H1 (cell line): ENCODE measurements around the gene MRPL52. TPM values are rescaled to one million over a fixed set of nuclear protein-coding genes. Genes with fewer than 3 reads are reported as not detected.

ENCODE experiments used
- CTCF ChIA-PET: fragments of 300-600 bp; sonication (Branson Sonifier 250); formaldehyde crosslinking; loops from one replicate; lab custom pipeline; 2021; ENCODE audit not compliant: partially characterized antibody; lab: Charles Lee
- POLR2A ChIA-PET: fragments of 300-600 bp; sonication (Branson Sonifier 250); formaldehyde crosslinking; loops from one replicate; lab custom pipeline; 2021; ENCODE audit warnings: inconsistent platforms; ENCODE audit not compliant: partially characterized antibody; lab: Charles Lee
- DNase-seq, 2 experiments: peaks; one replicate each; pipeline versions ENCODE4 v3.0.0 to v3.0.0-alpha.2; 2010 to 2022; ENCODE audit warnings: low spot score in 2 of 2, low read depth in 1 of 2, mixed read lengths in 1 of 2
- FAIRE-seq: peaks from 2 replicates; lab custom pipeline; 2011; peaks lifted over from hg19 to GRCh38; lab: Jason Lieb, UNC
- H2AFZ ChIP-seq: 2 replicates; pipeline ENCODE4 v1.8.1; 2012; ENCODE audit warnings: low read length, inconsistent platforms
- H2AK5ac ChIP-seq: 2 replicates; pipeline ENCODE4 v1.6.1; 2013; ENCODE audit warnings: low read depth, low read length
- H2BK120ac ChIP-seq: replicated peaks from 2 replicates; pipeline ENCODE3; 2013; ENCODE audit warnings: low read depth, low read length, inconsistent platforms
- H2BK12ac ChIP-seq: 2 replicates; pipeline ENCODE4 v1.6.1; 2013; ENCODE audit warnings: low read depth, low read length
- H2BK15ac ChIP-seq: 2 replicates; pipeline ENCODE4 v1.6.1; 2013; ENCODE audit warnings: low read length
- H2BK20ac ChIP-seq: 2 replicates; pipeline ENCODE4 v1.6.1; 2013; ENCODE audit warnings: low read length
- H2BK5ac ChIP-seq: 2 replicates; pipeline ENCODE4 v1.6.1; 2013; ENCODE audit warnings: low read depth, low read length
- H3K14ac ChIP-seq: 2 replicates; pipeline ENCODE4 v1.6.1; 2013; ENCODE audit warnings: inconsistent platforms; ENCODE audit not compliant: insufficient read length
- H3K18ac ChIP-seq: 2 replicates; pipeline ENCODE4 v1.6.1; 2013; ENCODE audit warnings: low read length; ENCODE audit errors: extremely low read depth
- H3K23ac ChIP-seq: 2 replicates; pipeline ENCODE4 v1.6.1; 2013; ENCODE audit warnings: inconsistent platforms; ENCODE audit not compliant: insufficient read length
- H3K23me2 ChIP-seq: 2 replicates; pipeline ENCODE4 v1.6.1; 2013; ENCODE audit warnings: low read depth, low read length
- H3K27ac ChIP-seq: 2 replicates; pipeline ENCODE4 v1.6.1; 2011; ENCODE audit warnings: low read depth, low read length, inconsistent platforms
- H3K27me3 ChIP-seq, 4 experiments: replicated peaks in 1 of 4; 1 replicate in 1 of 4; 2 replicates in 3 of 4; pipeline versions ENCODE4 v1.6.1 to v1.8.1; 2011 to 2013; ENCODE audit warnings: low read length in 3 of 4, mild to moderate bottlenecking in 3 of 4, inconsistent platforms in 2 of 4, mixed read lengths in 2 of 4, moderate library complexity in 1 of 4; ENCODE audit not compliant: control insufficient read depth in 3 of 4, insufficient read depth in 3 of 4; ENCODE audit errors: extremely low read depth in 1 of 4
- H3K36me3 ChIP-seq, 4 experiments: 2 replicates each; pipeline versions ENCODE4 v1.6.1 to v1.8.1; 2011 to 2013; ENCODE audit warnings: mild to moderate bottlenecking in 4 of 4, low read length in 3 of 4, moderate library complexity in 2 of 4, control low read depth in 1 of 4, inconsistent platforms in 1 of 4; ENCODE audit not compliant: insufficient read depth in 4 of 4, control insufficient read depth in 2 of 4
- H3K4ac ChIP-seq: replicated peaks from 2 replicates; pipeline ENCODE3; 2013; ENCODE audit warnings: low read length, low read depth, mixed read lengths, inconsistent platforms; ENCODE audit not compliant: insufficient read length
- H3K4me1 ChIP-seq, 4 experiments: replicated peaks in 1 of 4; 1 replicate in 1 of 4; 2 replicates in 3 of 4; pipeline versions ENCODE4 v1.6.1 to v1.8.1; 2011 to 2013; ENCODE audit warnings: low read length in 3 of 4, inconsistent platforms in 2 of 4, mixed read lengths in 1 of 4; ENCODE audit not compliant: insufficient read depth in 4 of 4, control insufficient read depth in 3 of 4
- H3K4me2 ChIP-seq, 2 experiments: 2 replicates each; pipeline versions ENCODE4 v1.6.1 to v1.8.1; 2011 to 2013; ENCODE audit warnings: low read depth in 2 of 2, low read length in 2 of 2, control low read depth in 1 of 2, inconsistent platforms in 1 of 2, mild to moderate bottlenecking in 1 of 2; ENCODE audit not compliant: insufficient read depth in 1 of 2
- H3K4me3 ChIP-seq, 4 experiments: fragments of 200-600, 300-600 bp in 1 of 4; sonication (generic), shearing (Covaris generic), sonication (Bioruptor Twin) in 1 of 4; 2 replicates each; pipeline versions ENCODE4 v1.5.1 to v1.8.1; 2011 to 2016; ENCODE audit warnings: low read length in 4 of 4, low read depth in 3 of 4, control low read depth in 2 of 4, inconsistent platforms in 2 of 4, mild to moderate bottlenecking in 2 of 4, mixed read lengths in 1 of 4, moderate library complexity in 1 of 4; ENCODE audit not compliant: insufficient read depth in 2 of 4; ENCODE audit errors: extremely low read depth in 1 of 4
- H3K56ac ChIP-seq: replicated peaks from 2 replicates; pipeline ENCODE3; 2013; ENCODE audit warnings: low read depth, mild to moderate bottlenecking, mixed read lengths, low read length, inconsistent platforms; ENCODE audit not compliant: insufficient read length
- H3K79me1 ChIP-seq: 2 replicates; pipeline ENCODE4 v1.6.1; 2013; ENCODE audit warnings: low read depth, low read length, control low read depth
- H3K79me2 ChIP-seq, 2 experiments: 2 replicates each; pipeline versions ENCODE4 v1.6.1 to v1.8.1; 2012 to 2013; ENCODE audit warnings: low read length in 2 of 2, mild to moderate bottlenecking in 2 of 2, inconsistent platforms in 1 of 2; ENCODE audit not compliant: insufficient read depth in 2 of 2, control insufficient read depth in 1 of 2
- H3K9ac ChIP-seq, 4 experiments: replicated peaks in 1 of 4; 1 replicate in 1 of 4; 2 replicates in 3 of 4; pipeline versions ENCODE4 v1.6.1 to v1.8.1; 2011 to 2013; ENCODE audit warnings: low read depth in 3 of 4, low read length in 3 of 4, control low read depth in 2 of 4, mild to moderate bottlenecking in 2 of 4, moderate library complexity in 2 of 4, inconsistent platforms in 1 of 4; ENCODE audit errors: extremely low read depth in 1 of 4
- H3K9me3 ChIP-seq, 2 experiments: 2 replicates each; pipeline versions ENCODE4 v1.6.1 to v1.8.1; 2012 to 2013; ENCODE audit warnings: mild to moderate bottlenecking in 2 of 2, moderate library complexity in 2 of 2, control low read depth in 1 of 2, inconsistent platforms in 1 of 2, low read depth in 1 of 2, low read length in 1 of 2, mixed read lengths in 1 of 2; ENCODE audit not compliant: insufficient read depth in 2 of 2
- H4K20me1 ChIP-seq, 2 experiments: replicated peaks in 1 of 2; 2 replicates each; pipeline versions ENCODE3 to v1.8.1; 2011 to 2013; ENCODE audit warnings: inconsistent platforms in 2 of 2, low read length in 2 of 2, mild to moderate bottlenecking in 1 of 2; ENCODE audit not compliant: insufficient read depth in 2 of 2, control insufficient read depth in 1 of 2
- H4K5ac ChIP-seq: 2 replicates; pipeline ENCODE4 v1.6.1; 2013; ENCODE audit warnings: low read length, low read depth, mixed read lengths, inconsistent platforms; ENCODE audit not compliant: insufficient read length
- H4K8ac ChIP-seq: 2 replicates; pipeline ENCODE4 v1.8.0; 2013; ENCODE audit warnings: mild to moderate bottlenecking, moderate library complexity, low read length, inconsistent platforms; ENCODE audit not compliant: insufficient read depth; ENCODE audit errors: extremely low read depth
- H4K91ac ChIP-seq: replicated peaks from 2 replicates; pipeline ENCODE3; 2013; ENCODE audit warnings: low read length, mixed read lengths, inconsistent platforms; ENCODE audit not compliant: insufficient read length
- ASH2L ChIP-seq: fragments of 200-600, 300-600 bp; sonication (generic); IDR thresholded peaks from one replicate; pipeline ENCODE4 v1.7.1; 2017; ENCODE audit warnings: low read length
- FOSL1 ChIP-seq: IDR thresholded peaks from 2 replicates; pipeline ENCODE4 v1.6.1; 2011; ENCODE audit warnings: mild to moderate bottlenecking, low read depth, low read length, moderate library complexity; ENCODE audit not compliant: insufficient read depth
- GABPA ChIP-seq: IDR thresholded peaks from 2 replicates; pipeline ENCODE4 v1.6.1; 2011; ENCODE audit warnings: mild to moderate bottlenecking, low read length, moderate library complexity, borderline replicate concordance; ENCODE audit not compliant: insufficient read depth
- NRF1 ChIP-seq: IDR thresholded peaks from 2 replicates; pipeline ENCODE4 v1.6.1; 2011; ENCODE audit warnings: mild to moderate bottlenecking, low read depth, low read length, improper control_type of control experiment
- SP1 ChIP-seq: IDR thresholded peaks from 2 replicates; pipeline ENCODE4 v1.6.1; 2011; ENCODE audit warnings: low read depth, low read length
- SUZ12 ChIP-seq: fragments of 200-600 bp; sonication (generic); IDR thresholded peaks from 2 replicates; pipeline ENCODE4 v1.6.1; 2012; ENCODE audit warnings: mild to moderate bottlenecking, inconsistent platforms, low read length, moderate library complexity, mixed read lengths
- TBP ChIP-seq: IDR thresholded peaks from 2 replicates; pipeline ENCODE4 v1.6.1; 2011; ENCODE audit warnings: low read depth, low read length, improper control_type of control experiment
- whole genome bisulfite sequencing, 2 experiments: shearing (Covaris generic) in 1 of 2; methylation state at CpG; one replicate each; pipeline versions ENCODE4 v1.1.6 to v1.1.7; 2013 to 2015; ENCODE audit warnings: low lambda C conversion rate in 2 of 2, mixed read lengths in 2 of 2, inconsistent platforms in 1 of 2, low coverage in 1 of 2, missing lambda C conversion rate in 1 of 2; ENCODE audit not compliant: insufficient replicate concordance in 2 of 2, insufficient coverage in 1 of 2, insufficient read length in 1 of 2; ENCODE audit errors: extremely low coverage in 1 of 2, missing lambda C conversion rate in 1 of 2; 5-methylcytosine and 5-hydroxymethylcytosine counted together
- polyA plus RNA-seq, 7 experiments: library from polyadenylated mRNA; depleted of rRNA in 3 of 7; stranded (reverse) in 5 of 7; unstranded in 2 of 7; fragments of >200 nt in 5 of 7; fragments of 200-250 nt in 2 of 7; gene quantifications; 1 replicate in 5 of 7; 2 replicates in 1 of 7; 4 replicates in 1 of 7; pipeline versions ENCODE4 v1.2.1 to v1.2.3, GENCODE V29; 2011 to 2013; ENCODE audit warnings: missing spikeins in 2 of 7, mixed read lengths in 2 of 7
- total RNA-seq: library from RNA; stranded (reverse); fragmentation: NEBNext Ultra II Directional; extraction: Animal tissue kit (Norgen Biotek cat#: 25700); gene quantifications from 2 replicates; pipeline ENCODE4 v1.2.1, GENCODE V29; 2021

MRPL52 gene
- total and polyA plus RNA-seq, 2 of the 8 experiments (the other 6 are each of a cell fraction or from before 2014, with no cell fraction given): 70.5 to 176 TPM

GRCh38 chr14:22824711-22825359 lies 4.9 kb upstream of the MRPL52 start:
- Histone ChIP-seq H4K20me1 (no peaks in the 10 kb centered on the region), H3K79me2 (peaks cover 0 to 1% of the 10 kb centered on the region in 2 experiments; a peak in 2 of 4 replicates), H3K23me2 (peaks cover 9% of the 10 kb centered on the region), H3K4me3 (no peak overlapping the region), H3K9me3 (no peaks in the 10 kb centered on the region), H3K79me1 (no peaks in the 10 kb centered on the region), H3K4ac (no peak overlapping the region), H2BK12ac (peak overlapping the region; percentile 0; the same call in 1 of the 2 replicates), H2AK5ac (no peak overlapping the region), H3K23ac (no peak overlapping the region), H3K9ac (no peak overlapping the region), H4K8ac (no peak overlapping the region), H3K14ac (no peak overlapping the region), H2AFZ (peak overlapping the region; percentile 20; the same call in 1 of the 2 replicates), H4K5ac (no peak overlapping the region), H3K27me3 (no peaks in the 10 kb centered on the region), H2BK120ac (no peak overlapping the region), H2BK15ac (0 out of 2 replicates have a peak overlapping the region, but pooled peaks have one; percentile 12), H3K4me2 (no peak overlapping the region), H3K56ac (no peak overlapping the region), H3K18ac (peak overlapping the region; percentile 51; the same call in 1 of the 2 replicates), H2BK5ac (no peak overlapping the region; the same call in 1 of the 2 replicates), H3K36me3 (no peaks in the 10 kb centered on the region), H3K4me1 (peaks cover 11 to 16% (median 13%) of the 10 kb centered on the region in 4 experiments), H2BK20ac (0 out of 2 replicates have a peak overlapping the region, but pooled peaks have one; percentile 90), H3K27ac (no peak overlapping the region), H4K91ac (no peak overlapping the region)
- 86% methylated on average over 8 of the region's 8 CpGs; no CpG with 5 or more reads in 1 of the 2 experiments for WGBS, 2 experiments
- DNase-seq: no peak
- ChIA-PET POLR2A (interaction anchor here (0.7 to 7.1 kb wide), 6 partner anchors 11 to 104 kb away, joined by 3 to 136 read pairs (median 14); partner anchors contain the start of genes MMP14, OXA1L and PRMT5), CTCF (interaction anchor here (1.1 to 53.1 kb wide), 6 partner anchors 12 to 254 kb away, joined by 3 to 1562 read pairs (median 25); partner anchors contain the start of genes LRP10, MMP14 and REM2)
- FAIRE-seq: no peak
- no peak for TF ChIP-seq NRF1
- TF ChIP-seq SUZ12: no peak
- TF ChIP-seq FOSL1: no peak
- TF ChIP-seq SP1: no peak
- no peak for TF ChIP-seq ASH2L
- no peak for TF ChIP-seq GABPA
- TF ChIP-seq TBP: no peak
